Urothelium cell line (cell line): ENCODE results near the gene GPLD1.
A peak's percentile ranks its signal among the peaks of the same experiment; 100 is the strongest.

Experiments used
- DNase-seq: peaks from one replicate; pipeline ENCODE4 v3.0.0; 2011; ENCODE audit warnings: low spot score, mixed read lengths
- FAIRE-seq: peaks from 2 replicates; lab custom pipeline; 2011; peaks lifted over from hg19 to GRCh38; lab: Jason Lieb, UNC

GPLD1 gene

GRCh38 chr6:24458134-24458533 lies 31.2 kb downstream of the GPLD1 start:
- no peak for DNase-seq
- FAIRE-seq = no peak

- no peak for DNase-seq
- no peak for FAIRE-seq
Observed at GRCh38 chr6:24455061-24455460, 34.3 kb downstream of the GPLD1 start.

DNA sequence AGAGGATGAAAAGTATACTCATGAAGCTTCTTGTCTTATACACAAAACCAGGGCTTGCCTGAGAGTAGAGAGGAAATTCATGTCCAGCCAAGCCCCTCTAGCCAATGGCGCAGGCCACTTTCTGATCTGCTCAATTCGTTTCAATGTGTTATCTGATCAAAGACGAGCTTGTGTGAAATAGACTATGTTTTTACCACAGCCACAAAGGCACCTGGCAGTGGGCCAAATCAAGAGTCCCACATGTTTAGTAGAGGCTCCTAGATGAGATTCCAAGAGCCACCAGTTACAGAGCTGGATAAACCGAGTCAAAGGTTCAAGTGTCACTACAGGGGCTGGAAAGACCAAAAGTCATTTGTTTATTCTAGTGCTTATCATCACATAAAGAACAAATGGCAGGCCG lies 34.9 kb downstream of the GPLD1 start:
- FAIRE-seq (no peak), DNase-seq (no peak)

GRCh38 chr6:24453921-24454320 lies 35.5 kb downstream of the GPLD1 start:
- DNase-seq (no peak), FAIRE-seq (no peak)

GRCh38 chr6:24451581-24452388 lies 37.6 kb downstream of the GPLD1 start:
- DNase-seq = no peak
- no peak for FAIRE-seq

DNA sequence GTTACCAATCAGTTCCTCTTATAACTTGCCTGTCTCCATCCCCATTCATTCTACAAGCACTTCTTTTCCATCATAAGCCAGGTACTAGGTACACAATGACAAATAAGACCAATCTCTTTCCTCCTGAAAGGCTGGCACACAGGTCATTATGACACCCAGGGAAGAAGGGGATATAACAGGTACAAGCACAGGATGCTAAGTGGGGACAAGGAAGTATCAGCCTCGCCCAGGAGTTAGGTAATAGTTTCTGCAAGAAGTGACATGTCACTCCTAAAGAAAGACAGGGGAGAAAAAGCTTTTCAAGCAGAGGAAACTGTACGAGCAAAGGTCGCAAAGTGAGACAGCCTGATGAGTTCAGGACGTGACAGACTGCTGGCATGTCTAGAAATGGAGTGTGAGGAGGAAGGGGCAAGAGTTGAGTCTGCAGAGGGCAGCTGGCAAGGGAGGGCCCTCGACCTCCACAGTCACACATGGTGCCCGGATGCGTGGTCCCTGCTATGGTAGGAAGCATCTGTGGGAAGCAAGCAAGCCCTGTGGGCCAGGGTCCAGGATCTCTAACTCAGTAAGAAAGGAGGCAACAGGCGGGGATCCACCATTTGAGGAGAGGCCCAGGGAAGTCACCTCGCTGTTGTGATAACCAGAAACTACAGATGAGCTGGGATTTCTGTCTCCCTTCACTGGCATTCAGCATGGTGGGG lies 40.4 kb downstream of the GPLD1 start:
- no peak for FAIRE-seq
- no peak for DNase-seq

DNA sequence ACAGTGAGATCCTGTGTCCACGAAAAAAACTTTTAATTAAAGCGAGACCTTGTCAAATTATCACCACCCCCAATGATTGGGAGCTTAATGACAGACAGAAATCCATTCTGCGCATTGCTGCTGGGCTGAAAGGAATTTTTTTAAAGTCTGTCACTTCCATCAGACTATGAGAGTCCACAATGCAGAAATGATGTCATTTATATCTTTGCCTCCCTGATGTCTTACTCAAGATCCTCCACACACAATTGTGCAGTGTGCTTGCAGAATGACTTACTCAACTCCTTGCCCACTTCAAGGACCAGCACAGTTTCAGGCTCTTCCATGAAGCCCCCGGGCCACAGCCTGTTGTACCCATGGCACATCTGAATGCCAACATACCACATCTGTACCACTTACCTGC lies 41.0 kb downstream of the GPLD1 start:
- no peak for DNase-seq
- no peak for FAIRE-seq

DNA sequence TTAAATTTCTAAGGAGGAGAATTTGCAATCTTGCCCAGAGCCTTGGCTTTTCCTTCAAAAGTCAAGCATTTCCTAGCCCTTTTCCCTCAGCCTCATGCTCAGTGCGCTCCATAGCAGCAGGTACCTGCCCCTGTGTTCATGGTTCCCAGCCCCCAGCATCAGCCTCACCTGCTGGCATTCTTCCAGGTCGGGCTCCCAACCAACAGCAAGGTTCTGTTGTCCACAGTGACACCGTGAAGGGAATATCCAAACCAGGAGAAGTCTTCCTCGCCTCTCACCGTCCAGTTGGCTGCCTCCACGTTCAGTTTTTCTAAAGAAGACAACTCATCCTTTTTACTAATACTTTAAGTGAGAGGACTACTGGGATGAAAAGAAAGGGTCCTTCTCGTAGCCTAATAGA lies 42.7 kb downstream of the GPLD1 start:
- FAIRE-seq = no peak
- no peak for DNase-seq

- DNase-seq (no peak), FAIRE-seq (no peak)
Observed at GRCh38 chr6:24445704-24446103, 43.7 kb downstream of the GPLD1 start.

- FAIRE-seq (no peak), DNase-seq (no peak)
Observed at GRCh38 chr6:24444588-24444987, 44.8 kb downstream of the GPLD1 start.

DNA sequence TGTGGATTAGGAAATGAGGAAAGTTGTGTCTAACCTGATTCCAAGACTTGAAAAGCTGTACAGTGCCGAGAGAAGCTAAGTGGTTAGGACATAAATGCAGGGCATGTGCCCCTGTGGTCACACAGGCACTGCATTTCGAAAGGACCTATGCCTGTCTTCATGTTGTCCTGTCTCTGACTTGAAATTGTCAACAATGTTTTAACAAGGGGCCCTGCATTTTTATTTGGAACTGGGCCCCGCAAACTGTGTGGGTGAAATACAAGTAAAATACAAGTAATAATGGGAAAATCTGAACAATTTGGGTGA lies 47.8 kb downstream of the GPLD1 start:
- DNase-seq (no peak), FAIRE-seq (no peak)

DNA sequence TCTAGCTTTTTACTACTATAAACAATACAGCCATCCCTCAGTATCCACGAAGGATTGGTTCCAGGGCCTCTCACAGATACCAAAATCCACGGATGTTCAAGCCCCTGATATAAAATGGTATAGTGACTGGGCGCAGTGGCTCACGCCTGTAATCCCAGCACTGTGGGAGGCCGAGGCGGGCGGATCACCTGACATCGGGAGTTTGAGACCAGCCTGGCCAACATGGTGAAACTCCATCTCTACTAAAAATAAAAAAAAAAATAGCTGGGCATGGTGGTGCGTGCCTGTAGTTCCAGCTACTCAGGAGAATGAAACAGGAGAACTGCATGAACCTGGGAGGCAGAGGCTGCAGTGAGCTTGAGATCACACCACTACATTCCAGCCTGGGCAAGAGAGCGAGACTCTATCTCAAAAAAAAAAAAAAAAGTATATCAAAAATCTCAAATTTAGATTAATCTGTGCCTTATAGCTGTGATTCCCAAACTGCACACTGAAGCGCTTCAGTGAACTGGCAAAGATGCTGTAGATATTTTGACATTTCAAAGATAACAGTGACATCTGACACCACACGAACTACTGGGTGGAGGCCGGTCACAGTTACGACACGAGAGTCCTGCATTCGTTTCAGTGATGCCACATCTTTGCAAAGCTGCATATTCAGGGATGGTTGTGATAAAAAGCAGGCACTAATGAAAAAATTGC lies 48.3 kb downstream of the GPLD1 start:
- FAIRE-seq = no peak
- DNase-seq = no peak

GRCh38 chr6:24439858-24440539 lies 49.4 kb downstream of the GPLD1 start:
- no peak for FAIRE-seq
- peak; percentile 23 for DNase-seq

GRCh38 chr6:24436979-24437378 lies 52.4 kb downstream of the GPLD1 start:
- DNase-seq (no peak), FAIRE-seq (no peak)

GRCh38 chr6:24432611-24433010 lies 56.8 kb downstream of the GPLD1 start:
- no peak for FAIRE-seq
- DNase-seq = no peak

- DNase-seq = peak; percentile 35
- no peak for FAIRE-seq
Observed at GRCh38 chr6:24431045-24431451, 58.3 kb downstream of the GPLD1 start.

- FAIRE-seq = no peak
Observed at GRCh38 chr6:24430086-24430485, 59.3 kb downstream of the GPLD1 start.

DNA sequence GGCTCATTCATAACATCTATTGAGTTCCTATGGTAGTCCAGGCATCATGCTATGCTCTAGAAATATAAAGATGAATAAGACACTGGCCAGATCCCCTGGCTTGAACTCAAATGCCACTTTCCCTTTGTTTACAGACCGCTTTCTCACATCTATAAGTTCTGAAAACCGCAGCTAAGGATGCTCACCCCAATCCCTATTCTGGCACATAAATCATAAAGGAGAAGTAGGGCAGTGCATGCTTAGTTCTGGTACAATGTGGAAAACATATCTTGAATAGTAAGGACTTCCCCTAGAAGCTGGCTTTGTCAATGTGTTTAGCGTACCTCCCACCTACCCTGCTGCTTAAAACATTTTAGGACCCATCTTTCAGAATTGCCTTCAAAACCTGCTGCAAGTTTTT lies 60.2 kb downstream of the GPLD1 start:
- FAIRE-seq (no peak), DNase-seq (no peak)

More at GRCh38 chr6:24430086-24430485, 59.3 kb downstream of the GPLD1 start:
- DNase-seq = no peak

GRCh38 chr6:24428615-24429014 lies 60.8 kb downstream of the GPLD1 start:
- no peak for DNase-seq
- no peak for FAIRE-seq

DNA sequence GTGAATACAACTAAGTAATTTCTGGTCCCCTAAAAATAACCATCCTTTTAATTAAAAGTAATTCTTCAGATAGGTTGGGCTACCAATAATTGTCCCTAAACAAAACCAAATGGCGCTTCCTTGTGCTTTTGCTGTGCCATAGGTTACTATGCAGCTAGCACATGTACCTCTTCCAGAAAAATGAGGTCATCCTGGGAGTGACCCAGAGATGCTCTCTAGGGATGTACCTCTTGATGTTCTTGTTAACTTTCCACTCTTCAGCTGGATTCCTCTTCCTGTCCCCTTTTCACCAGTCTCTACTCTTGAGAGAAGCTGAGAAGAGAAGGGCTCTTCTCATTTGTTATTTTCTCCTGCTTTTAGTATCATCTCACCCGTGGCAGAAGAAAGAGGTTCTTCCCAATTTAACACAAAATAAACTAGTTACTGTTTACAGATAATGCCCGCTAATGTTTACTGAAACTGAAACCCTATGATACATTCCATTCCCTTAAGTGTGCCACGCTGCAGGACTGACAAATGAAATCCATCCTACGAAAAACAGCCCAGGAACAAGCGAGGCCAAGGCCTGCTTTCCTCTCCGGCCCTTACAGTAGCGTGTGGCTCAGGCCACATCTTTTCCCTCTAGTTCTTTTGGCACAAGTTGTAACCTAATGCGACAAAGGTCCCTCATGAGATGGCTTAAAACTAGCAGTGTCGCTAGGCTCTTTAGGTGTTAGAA lies 62.5 kb downstream of the GPLD1 start:
- no peak for FAIRE-seq
- no peak for DNase-seq

GRCh38 chr6:24425091-24425490 lies 64.3 kb downstream of the GPLD1 start:
- FAIRE-seq (no peak), DNase-seq (no peak)
